Spleen (tissue), 7 donors: ENCODE data around the gene PDIA2.

Experiments used
- POLR2A ChIP-seq, 3 donors: fragments of 450-650 bp; IDR thresholded peaks; one replicate each; pipeline ENCODE4 v1.5.1; 2017; ENCODE audit warnings: antibody characterized with exemption in 3 of 3, mild to moderate bottlenecking in 1 of 3
- POLR2AphosphoS5 ChIP-seq, 3 donors: sonication (generic); formaldehyde crosslinking; IDR thresholded peaks; one replicate each; pipeline ENCODE4 v1.5.1; 2017; ENCODE audit warnings: antibody characterized with exemption in 3 of 3
- TF ChIP-seq, protein P1 (sequence below), 11 experiments: fragments of 200-600 bp in 7 of 11; fragments of 450-650 bp in 4 of 11; sonication (generic) in 4 of 11; IDR thresholded peaks in 8 of 11; conservative IDR thresholded peaks in 3 of 11; 1 replicate in 7 of 11; 2 replicates in 4 of 11; pipeline versions ENCODE4 v1.4.0 to v1.8.0; 2016 to 2021; ENCODE audit warnings: antibody characterized with exemption in 11 of 11, inconsistent platforms in 4 of 11, mild to moderate bottlenecking in 1 of 11
- donor health status: DM: no; HTN: no; CAD: no; lungs with moderate emphysema.
- donor health status: DM: no; HTN: no; CAD: no.
- donor health status: DM: no; HTN: no; CAD: no.

DNA sequence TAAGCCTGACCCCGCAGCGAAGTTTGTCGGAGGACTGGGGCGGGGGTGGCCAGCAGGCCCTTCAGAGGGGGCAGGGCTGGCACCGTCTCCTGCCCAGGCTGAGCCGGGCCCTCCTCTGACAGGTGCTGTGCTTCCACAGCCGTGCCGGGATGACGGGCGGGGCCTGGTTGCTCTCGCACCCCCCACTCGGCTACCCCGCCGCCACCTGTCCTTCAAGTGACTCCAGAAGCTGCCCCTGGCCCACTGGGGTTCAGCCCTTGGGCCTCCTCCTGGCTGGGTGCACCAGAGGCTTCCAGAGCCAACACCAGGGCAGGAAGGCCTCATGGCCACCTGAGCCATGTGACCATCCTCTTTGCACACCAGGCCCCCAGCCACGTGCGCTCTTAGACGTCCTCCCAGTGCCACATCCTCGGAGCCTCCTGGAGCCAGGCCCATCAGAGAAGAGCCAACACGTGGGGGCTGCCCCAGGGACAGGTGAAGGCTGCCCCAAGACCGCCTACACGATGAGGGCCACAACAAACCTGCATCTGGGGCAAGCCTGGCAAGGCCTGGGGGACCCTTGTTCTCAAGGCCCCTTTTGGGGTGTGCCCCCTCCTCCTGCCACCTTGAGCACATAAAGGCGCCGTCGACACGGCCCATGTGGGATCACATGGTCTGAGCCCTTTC, 7.2 kb downstream of the PDIA2 start:
- TF ChIP-seq POLR2A (IDR thresholded peaks at IDR 0.05): no peak
- TF ChIP-seq, protein P1, sequence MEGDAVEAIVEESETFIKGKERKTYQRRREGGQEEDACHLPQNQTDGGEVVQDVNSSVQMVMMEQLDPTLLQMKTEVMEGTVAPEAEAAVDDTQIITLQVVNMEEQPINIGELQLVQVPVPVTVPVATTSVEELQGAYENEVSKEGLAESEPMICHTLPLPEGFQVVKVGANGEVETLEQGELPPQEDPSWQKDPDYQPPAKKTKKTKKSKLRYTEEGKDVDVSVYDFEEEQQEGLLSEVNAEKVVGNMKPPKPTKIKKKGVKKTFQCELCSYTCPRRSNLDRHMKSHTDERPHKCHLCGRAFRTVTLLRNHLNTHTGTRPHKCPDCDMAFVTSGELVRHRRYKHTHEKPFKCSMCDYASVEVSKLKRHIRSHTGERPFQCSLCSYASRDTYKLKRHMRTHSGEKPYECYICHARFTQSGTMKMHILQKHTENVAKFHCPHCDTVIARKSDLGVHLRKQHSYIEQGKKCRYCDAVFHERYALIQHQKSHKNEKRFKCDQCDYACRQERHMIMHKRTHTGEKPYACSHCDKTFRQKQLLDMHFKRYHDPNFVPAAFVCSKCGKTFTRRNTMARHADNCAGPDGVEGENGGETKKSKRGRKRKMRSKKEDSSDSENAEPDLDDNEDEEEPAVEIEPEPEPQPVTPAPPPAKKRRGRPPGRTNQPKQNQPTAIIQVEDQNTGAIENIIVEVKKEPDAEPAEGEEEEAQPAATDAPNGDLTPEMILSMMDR (IDR thresholded peaks at IDR 0.05 in 8 of 11, conservative IDR thresholded peaks at IDR 0.05 in 3 of 11): no peak
- no peak for TF ChIP-seq POLR2AphosphoS5 (IDR thresholded peaks at IDR 0.05)
